ENCODE data around the gene NOM1.

Gene NOM1

GRCh38 chr7:157005456-157006204, 56.1 kb downstream of the NOM1 start:
- DNase-seq: no peak

- DNase-seq: no peak
Measured at GRCh38 chr7:157006205-157006747, 56.8 kb downstream of the NOM1 start.

- no peak for DNase-seq
Measured at GRCh38 chr7:157006829-157007469, 57.4 kb downstream of the NOM1 start.

- no peak for DNase-seq
Measured at GRCh38 chr7:157007470-157008066, 58.1 kb downstream of the NOM1 start.

GRCh38 chr7:157008206-157009169, 59.0 kb downstream of the NOM1 start:
- no peak for DNase-seq

- DNase-seq: no peak
Measured at GRCh38 chr7:157009170-157009777, 59.8 kb downstream of the NOM1 start.

GRCh38 chr7:157009778-157010587, 60.5 kb downstream of the NOM1 start:
- no peak for DNase-seq

- DNase-seq: peak; percentile 87
Measured at GRCh38 chr7:157010588-157011332, 61.2 kb downstream of the NOM1 start, which contains the start of gene MNX1. Gene MNX1, minus strand, starts transcription at chr7:157010663. Its CDS starts 313 bp downstream, at chr7:157010350.

GRCh38 chr7:157011333-157012112, 62.0 kb downstream of the NOM1 start:
- DNase-seq: peak; percentile 52

- DNase-seq: no peak
Measured at GRCh38 chr7:157012113-157012547, 62.6 kb downstream of the NOM1 start.

GRCh38 chr7:157013101-157013500, 63.6 kb downstream of the NOM1 start:
- DNase-seq: no peak

- no peak for DNase-seq
Measured at GRCh38 chr7:157013602-157014549, 64.4 kb downstream of the NOM1 start.

- DNase-seq: no peak
Measured at GRCh38 chr7:157014635-157015555, 65.4 kb downstream of the NOM1 start.

GRCh38 chr7:157016024-157016351, 66.5 kb downstream of the NOM1 start:
- DNase-seq: no peak

- DNase-seq: no peak
Measured at GRCh38 chr7:157016352-157017041, 67.0 kb downstream of the NOM1 start.

GRCh38 chr7:157017149-157017548, 67.6 kb downstream of the NOM1 start:
- no peak for DNase-seq

All from NCI-H2029 (cell line).